ENCODE results near the gene RAB36.

GRCh38 chr22:23204541-23205157, 59.4 kb downstream of the RAB36 start:
- TF ChIP-seq REST (IDR thresholded peaks at IDR 0.05) (peak; percentile 50), CTCF (IDR thresholded peaks at IDR 0.05; ENCODE audit: low read depth, low read length, missing input control) (peak; percentile 41), RXRA (IDR thresholded peaks at IDR 0.05) (peak; percentile 81 to 97), EGR1 (IDR thresholded peaks at IDR 0.05; ENCODE audit: low read depth in 2 of 2) (peak; percentile 88 to 97), ZBTB33 (IDR thresholded peaks at IDR 0.05) (peak; percentile 74), SP1 (IDR thresholded peaks at IDR 0.05) (peak; percentile 61)

All from liver (tissue), 3 donors.